Panc1 (cell line): ENCODE data around the gene GRN. TPM values are rescaled to one million over a fixed set of nuclear protein-coding genes. Genes with fewer than 3 reads are reported as not detected.

Experiments used
- ATAC-seq: fragments of 200-7000 bp; cut with Tn5 transposase; 2 replicates; pipeline ENCODE4 v1.9.1; 2020; ENCODE audit warnings: mild to moderate bottlenecking, moderate library complexity
- BruUV-seq: library from RNA; stranded (reverse); fragments of 400-500 nt; replicated peaks from 2 replicates; lab custom pipeline; 2021; lab: Mats Ljungman, UMichigan
- CTCF ChIA-PET: fragments of 300-600 bp; sonication (Branson Sonifier 250); formaldehyde crosslinking; loops from one replicate; lab custom pipeline; 2022; ENCODE audit warnings: antibody characterized with exemption; lab: Charles Lee
- POLR2A ChIA-PET: fragments of 300-600 bp; sonication (Branson Sonifier 250); formaldehyde crosslinking; loops from one replicate; lab custom pipeline; 2022; ENCODE audit warnings: antibody characterized with exemption; lab: Charles Lee
- DNase-seq: peaks from one replicate; pipeline ENCODE4 v3.0.0-alpha.2; 2010; ENCODE audit warnings: low read depth, low spot score
- H3K27ac ChIP-seq: 2 replicates; pipeline ENCODE4 v1.5.1; 2011; ENCODE audit warnings: mild to moderate bottlenecking, low read length, inconsistent platforms
- H3K27me3 ChIP-seq: fragments of 200-500 bp; sonication (Bioruptor generic); 2 replicates; pipeline ENCODE4 v1.6.0; 2014; ENCODE audit warnings: low read length, inconsistent platforms; ENCODE audit not compliant: control insufficient read depth, insufficient read depth
- H3K36me3 ChIP-seq: fragments of 200-500 bp; sonication (Bioruptor generic); 2 replicates; pipeline ENCODE4 v1.5.1; 2014; ENCODE audit warnings: inconsistent platforms, mild to moderate bottlenecking, low read length, moderate library complexity; ENCODE audit not compliant: control insufficient read depth, insufficient read depth
- H3K4me1 ChIP-seq: 2 replicates; pipeline ENCODE4 v1.5.1; 2011; ENCODE audit warnings: inconsistent platforms, mild to moderate bottlenecking, low read length, moderate library complexity; ENCODE audit not compliant: control insufficient read depth, insufficient read depth
- H3K4me3 ChIP-seq, 2 experiments: 2 replicates each; pipeline ENCODE4 v1.5.1; 2011 to 2012; ENCODE audit warnings: low read depth in 2 of 2, low read length in 2 of 2, mild to moderate bottlenecking in 2 of 2, inconsistent platforms in 1 of 2, moderate library complexity in 1 of 2
- H3K9me3 ChIP-seq: fragments of 200-500 bp; sonication (Bioruptor generic); 2 replicates; pipeline ENCODE4 v1.5.1; 2014; ENCODE audit warnings: low read depth, mild to moderate bottlenecking, inconsistent platforms, low read length, moderate library complexity; ENCODE audit not compliant: control insufficient read depth, insufficient read depth
- POLR2AphosphoS5 ChIP-seq: IDR thresholded peaks from 2 replicates; pipeline ENCODE4 v1.6.1; 2012; ENCODE audit warnings: mild to moderate bottlenecking, low read depth, low read length, moderate library complexity
- REST ChIP-seq, 2 experiments: IDR thresholded peaks; 2 replicates each; pipeline ENCODE4 v1.6.1; 2011 to 2012; ENCODE audit warnings: low read depth in 2 of 2, control low read depth in 1 of 2, low read length in 1 of 2, mild to moderate bottlenecking in 1 of 2, moderate library complexity in 1 of 2; ENCODE audit not compliant: insufficient read depth in 1 of 2
- SIN3A ChIP-seq: IDR thresholded peaks from 2 replicates; pipeline ENCODE4 v1.6.1; 2012; ENCODE audit warnings: low read depth, mild to moderate bottlenecking, low read length, moderate library complexity, borderline replicate concordance; ENCODE audit not compliant: insufficient read depth
- TCF7L2 ChIP-seq: IDR thresholded peaks from 2 replicates; pipeline ENCODE4 v1.6.1; 2011; ENCODE audit warnings: mild to moderate bottlenecking, low read depth, low read length, inconsistent platforms
- in situ Hi-C: cut with HindIII; loops from 2 replicates; pipeline ENCODE4 v1.10.0; 2016; ENCODE audit warnings: low sequenced_read_pairs, low pct_unique_long_range_greater_than_20kb
- intact Hi-C: fragments of 100-400 bp; cut with micrococcal nuclease; formaldehyde crosslinking; loops from one replicate; pipeline ENCODE4 v1.10.0; 2022; ENCODE audit not compliant: unreplicated experiment
- total RNA-seq: library from RNA; stranded (reverse); gene quantifications from one replicate; pipeline ENCODE4 v1.2.1, GENCODE V29; 2021; ENCODE audit not compliant: unreplicated experiment
- TF ChIP-seq, protein P1 (sequence below): fragments of 450-650 bp; IDR thresholded peaks from 2 replicates; pipeline ENCODE4 v1.5.1; 2017; ENCODE audit warnings: mild to moderate bottlenecking

Gene GRN
- total RNA-seq, 1 experiment from 2014 or later, result 304 TPM

GRCh38 chr17:44343510-44344209 is 1.4 kb upstream of the GRN start:
- no peaks in the 10 kb centered on the region for H3K4me1 ChIP-seq
- DNase-seq, result no peak
- in situ Hi-C loops, result no loop called here
- TF ChIP-seq REST (IDR thresholded peaks at IDR 0.05; ENCODE audit: insufficient read depth in 1 of 2, low read depth in 2 of 2, low read length in 1 of 2) (no peak), SIN3A (no peak), TCF7L2 (no peak), POLR2AphosphoS5 (no peak)
- TF ChIP-seq, protein P1, sequence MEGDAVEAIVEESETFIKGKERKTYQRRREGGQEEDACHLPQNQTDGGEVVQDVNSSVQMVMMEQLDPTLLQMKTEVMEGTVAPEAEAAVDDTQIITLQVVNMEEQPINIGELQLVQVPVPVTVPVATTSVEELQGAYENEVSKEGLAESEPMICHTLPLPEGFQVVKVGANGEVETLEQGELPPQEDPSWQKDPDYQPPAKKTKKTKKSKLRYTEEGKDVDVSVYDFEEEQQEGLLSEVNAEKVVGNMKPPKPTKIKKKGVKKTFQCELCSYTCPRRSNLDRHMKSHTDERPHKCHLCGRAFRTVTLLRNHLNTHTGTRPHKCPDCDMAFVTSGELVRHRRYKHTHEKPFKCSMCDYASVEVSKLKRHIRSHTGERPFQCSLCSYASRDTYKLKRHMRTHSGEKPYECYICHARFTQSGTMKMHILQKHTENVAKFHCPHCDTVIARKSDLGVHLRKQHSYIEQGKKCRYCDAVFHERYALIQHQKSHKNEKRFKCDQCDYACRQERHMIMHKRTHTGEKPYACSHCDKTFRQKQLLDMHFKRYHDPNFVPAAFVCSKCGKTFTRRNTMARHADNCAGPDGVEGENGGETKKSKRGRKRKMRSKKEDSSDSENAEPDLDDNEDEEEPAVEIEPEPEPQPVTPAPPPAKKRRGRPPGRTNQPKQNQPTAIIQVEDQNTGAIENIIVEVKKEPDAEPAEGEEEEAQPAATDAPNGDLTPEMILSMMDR, result no peak
- H3K27ac ChIP-seq, result peak overlapping the region; percentile 48; the same call in 1 of the 2 replicates
- no peak for ATAC-seq
- peaks cover 4% of the 10 kb centered on the region; the same call in 1 of the 2 replicates for H3K36me3 ChIP-seq
- BruUV-seq, result no TSS peak
- H3K27me3 ChIP-seq, result no peaks in the 10 kb centered on the region
- POLR2A ChIA-PET, result no interaction called here
- CTCF ChIA-PET, result no interaction called here
- H3K9me3 ChIP-seq, result no peaks in the 10 kb centered on the region
- intact Hi-C loops, result no loop called here
- H3K4me3 ChIP-seq, result no peak overlapping the region

DNA sequence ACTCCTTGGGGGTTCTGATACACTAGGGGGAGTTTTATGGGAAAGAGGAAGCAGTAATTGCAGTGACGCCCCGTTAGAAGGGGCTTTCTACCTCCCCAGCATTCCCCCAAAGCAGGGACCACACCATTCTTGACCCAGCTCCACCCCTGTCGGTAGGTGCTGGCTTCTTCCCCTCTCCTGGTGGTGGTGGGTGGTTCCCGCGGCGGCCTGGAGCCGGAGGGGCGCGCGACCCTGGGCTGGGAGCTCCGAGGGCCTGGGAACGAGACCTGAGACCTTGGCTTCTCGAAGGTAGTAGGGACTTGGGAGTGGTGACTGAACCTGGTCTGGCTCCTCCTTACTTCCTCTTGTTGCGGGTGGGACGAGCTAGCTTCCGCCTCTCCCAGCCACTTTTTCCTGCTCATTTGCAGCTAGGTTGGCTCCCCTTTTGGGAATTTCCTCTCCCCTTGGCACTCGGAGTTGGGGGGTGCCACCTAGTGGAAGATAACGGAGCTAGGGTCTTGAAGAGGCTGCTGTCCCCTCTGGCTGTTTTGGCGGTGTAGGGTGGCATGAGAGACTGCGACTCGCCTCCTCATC is 438 bp downstream of the GRN start:
- Histone ChIP-seq H3K4me1 (no peaks in the 10 kb centered on the region), H3K27ac (peak overlapping the region; percentile 86), H3K4me3 (peak overlapping the region; percentile 95), H3K9me3 (no peaks in the 10 kb centered on the region), H3K27me3 (no peaks in the 10 kb centered on the region), H3K36me3 (peaks cover 4% of the 10 kb centered on the region; the same call in 1 of the 2 replicates)
- TF ChIP-seq TCF7L2 (no peak), SIN3A (no peak), POLR2AphosphoS5 (no peak), REST (IDR thresholded peaks at IDR 0.05; ENCODE audit: insufficient read depth in 1 of 2, low read depth in 2 of 2, low read length in 1 of 2) (no peak)
- TF ChIP-seq, protein P1, result no peak; the same call in 1 of the 2 replicates
- ChIA-PET CTCF (interaction anchor here (0.6 kb wide), 1 partner anchor 356 kb away, joined by 11 read pairs; no protein-coding TSS in a partner anchor), POLR2A (interaction anchor here (0.6 to 1.3 kb wide), 2 partner anchors 12 to 166 kb away, joined by 3 read pairs; no protein-coding TSS in a partner anchor)
- no TSS peak for BruUV-seq
- intact Hi-C loops, result no loop called here
- in situ Hi-C loops, result no loop called here
- ATAC-seq (peak; percentile 43), DNase-seq (no peak)
